H1 (cell line): Measurements from ENCODE around the gene MAP6. TPM values are rescaled to one million over a fixed set of nuclear protein-coding genes. Genes with fewer than 3 reads are reported as not detected.
"Not testable (repeated sequence)": the region's sequence is repeated elsewhere in the genome, so short reads cannot be mapped to it uniquely, and the experiment has no call there.

Source experiments
- CTCF ChIA-PET: fragments of 300-600 bp; sonication (Branson Sonifier 250); formaldehyde crosslinking; loops from one replicate; lab custom pipeline; 2021; ENCODE audit not compliant: partially characterized antibody; lab: Charles Lee
- POLR2A ChIA-PET: fragments of 300-600 bp; sonication (Branson Sonifier 250); formaldehyde crosslinking; loops from one replicate; lab custom pipeline; 2021; ENCODE audit warnings: inconsistent platforms; ENCODE audit not compliant: partially characterized antibody; lab: Charles Lee
- DNase-seq, 2 experiments: peaks; one replicate each; pipeline versions ENCODE4 v3.0.0 to v3.0.0-alpha.2; 2010 to 2022; ENCODE audit warnings: low spot score in 2 of 2, low read depth in 1 of 2, mixed read lengths in 1 of 2
- FAIRE-seq: peaks from 2 replicates; lab custom pipeline; 2011; peaks lifted over from hg19 to GRCh38; lab: Jason Lieb, UNC
- H2AFZ ChIP-seq: 2 replicates; pipeline ENCODE4 v1.8.1; 2012; ENCODE audit warnings: low read length, inconsistent platforms
- H2AK5ac ChIP-seq: 2 replicates; pipeline ENCODE4 v1.6.1; 2013; ENCODE audit warnings: low read depth, low read length
- H2BK120ac ChIP-seq: replicated peaks from 2 replicates; pipeline ENCODE3; 2013; ENCODE audit warnings: low read depth, low read length, inconsistent platforms
- H2BK12ac ChIP-seq: 2 replicates; pipeline ENCODE4 v1.6.1; 2013; ENCODE audit warnings: low read depth, low read length
- H2BK15ac ChIP-seq: 2 replicates; pipeline ENCODE4 v1.6.1; 2013; ENCODE audit warnings: low read length
- H2BK20ac ChIP-seq: 2 replicates; pipeline ENCODE4 v1.6.1; 2013; ENCODE audit warnings: low read length
- H2BK5ac ChIP-seq: 2 replicates; pipeline ENCODE4 v1.6.1; 2013; ENCODE audit warnings: low read depth, low read length
- H3K14ac ChIP-seq: 2 replicates; pipeline ENCODE4 v1.6.1; 2013; ENCODE audit warnings: inconsistent platforms; ENCODE audit not compliant: insufficient read length
- H3K18ac ChIP-seq: 2 replicates; pipeline ENCODE4 v1.6.1; 2013; ENCODE audit warnings: low read length; ENCODE audit errors: extremely low read depth
- H3K23ac ChIP-seq: 2 replicates; pipeline ENCODE4 v1.6.1; 2013; ENCODE audit warnings: inconsistent platforms; ENCODE audit not compliant: insufficient read length
- H3K23me2 ChIP-seq: 2 replicates; pipeline ENCODE4 v1.6.1; 2013; ENCODE audit warnings: low read depth, low read length
- H3K27ac ChIP-seq: 2 replicates; pipeline ENCODE4 v1.6.1; 2011; ENCODE audit warnings: low read depth, low read length, inconsistent platforms
- H3K27me3 ChIP-seq, 4 experiments: replicated peaks in 1 of 4; 1 replicate in 1 of 4; 2 replicates in 3 of 4; pipeline versions ENCODE4 v1.6.1 to v1.8.1; 2011 to 2013; ENCODE audit warnings: low read length in 3 of 4, mild to moderate bottlenecking in 3 of 4, inconsistent platforms in 2 of 4, mixed read lengths in 2 of 4, moderate library complexity in 1 of 4; ENCODE audit not compliant: control insufficient read depth in 3 of 4, insufficient read depth in 3 of 4; ENCODE audit errors: extremely low read depth in 1 of 4
- H3K36me3 ChIP-seq, 4 experiments: 2 replicates each; pipeline versions ENCODE4 v1.6.1 to v1.8.1; 2011 to 2013; ENCODE audit warnings: mild to moderate bottlenecking in 4 of 4, low read length in 3 of 4, moderate library complexity in 2 of 4, control low read depth in 1 of 4, inconsistent platforms in 1 of 4; ENCODE audit not compliant: insufficient read depth in 4 of 4, control insufficient read depth in 2 of 4
- H3K4ac ChIP-seq: replicated peaks from 2 replicates; pipeline ENCODE3; 2013; ENCODE audit warnings: low read length, low read depth, mixed read lengths, inconsistent platforms; ENCODE audit not compliant: insufficient read length
- H3K4me1 ChIP-seq, 4 experiments: replicated peaks in 1 of 4; 1 replicate in 1 of 4; 2 replicates in 3 of 4; pipeline versions ENCODE4 v1.6.1 to v1.8.1; 2011 to 2013; ENCODE audit warnings: low read length in 3 of 4, inconsistent platforms in 2 of 4, mixed read lengths in 1 of 4; ENCODE audit not compliant: insufficient read depth in 4 of 4, control insufficient read depth in 3 of 4
- H3K4me2 ChIP-seq, 2 experiments: 2 replicates each; pipeline versions ENCODE4 v1.6.1 to v1.8.1; 2011 to 2013; ENCODE audit warnings: low read depth in 2 of 2, low read length in 2 of 2, control low read depth in 1 of 2, inconsistent platforms in 1 of 2, mild to moderate bottlenecking in 1 of 2; ENCODE audit not compliant: insufficient read depth in 1 of 2
- H3K4me3 ChIP-seq, 4 experiments: fragments of 200-600, 300-600 bp in 1 of 4; sonication (generic), shearing (Covaris generic), sonication (Bioruptor Twin) in 1 of 4; 2 replicates each; pipeline versions ENCODE4 v1.5.1 to v1.8.1; 2011 to 2016; ENCODE audit warnings: low read length in 4 of 4, low read depth in 3 of 4, control low read depth in 2 of 4, inconsistent platforms in 2 of 4, mild to moderate bottlenecking in 2 of 4, mixed read lengths in 1 of 4, moderate library complexity in 1 of 4; ENCODE audit not compliant: insufficient read depth in 2 of 4; ENCODE audit errors: extremely low read depth in 1 of 4
- H3K56ac ChIP-seq: replicated peaks from 2 replicates; pipeline ENCODE3; 2013; ENCODE audit warnings: low read depth, mild to moderate bottlenecking, mixed read lengths, low read length, inconsistent platforms; ENCODE audit not compliant: insufficient read length
- H3K79me1 ChIP-seq: 2 replicates; pipeline ENCODE4 v1.6.1; 2013; ENCODE audit warnings: low read depth, low read length, control low read depth
- H3K79me2 ChIP-seq, 2 experiments: 2 replicates each; pipeline versions ENCODE4 v1.6.1 to v1.8.1; 2012 to 2013; ENCODE audit warnings: low read length in 2 of 2, mild to moderate bottlenecking in 2 of 2, inconsistent platforms in 1 of 2; ENCODE audit not compliant: insufficient read depth in 2 of 2, control insufficient read depth in 1 of 2
- H3K9ac ChIP-seq, 4 experiments: replicated peaks in 1 of 4; 1 replicate in 1 of 4; 2 replicates in 3 of 4; pipeline versions ENCODE4 v1.6.1 to v1.8.1; 2011 to 2013; ENCODE audit warnings: low read depth in 3 of 4, low read length in 3 of 4, control low read depth in 2 of 4, mild to moderate bottlenecking in 2 of 4, moderate library complexity in 2 of 4, inconsistent platforms in 1 of 4; ENCODE audit errors: extremely low read depth in 1 of 4
- H3K9me3 ChIP-seq, 2 experiments: 2 replicates each; pipeline versions ENCODE4 v1.6.1 to v1.8.1; 2012 to 2013; ENCODE audit warnings: mild to moderate bottlenecking in 2 of 2, moderate library complexity in 2 of 2, control low read depth in 1 of 2, inconsistent platforms in 1 of 2, low read depth in 1 of 2, low read length in 1 of 2, mixed read lengths in 1 of 2; ENCODE audit not compliant: insufficient read depth in 2 of 2
- H4K20me1 ChIP-seq, 2 experiments: replicated peaks in 1 of 2; 2 replicates each; pipeline versions ENCODE3 to v1.8.1; 2011 to 2013; ENCODE audit warnings: inconsistent platforms in 2 of 2, low read length in 2 of 2, mild to moderate bottlenecking in 1 of 2; ENCODE audit not compliant: insufficient read depth in 2 of 2, control insufficient read depth in 1 of 2
- H4K5ac ChIP-seq: 2 replicates; pipeline ENCODE4 v1.6.1; 2013; ENCODE audit warnings: low read length, low read depth, mixed read lengths, inconsistent platforms; ENCODE audit not compliant: insufficient read length
- H4K8ac ChIP-seq: 2 replicates; pipeline ENCODE4 v1.8.0; 2013; ENCODE audit warnings: mild to moderate bottlenecking, moderate library complexity, low read length, inconsistent platforms; ENCODE audit not compliant: insufficient read depth; ENCODE audit errors: extremely low read depth
- H4K91ac ChIP-seq: replicated peaks from 2 replicates; pipeline ENCODE3; 2013; ENCODE audit warnings: low read length, mixed read lengths, inconsistent platforms; ENCODE audit not compliant: insufficient read length
- WGBS, 2 experiments: shearing (Covaris generic) in 1 of 2; methylation state at CpG; one replicate each; pipeline versions ENCODE4 v1.1.6 to v1.1.7; 2013 to 2015; ENCODE audit warnings: low lambda C conversion rate in 2 of 2, mixed read lengths in 2 of 2, inconsistent platforms in 1 of 2, low coverage in 1 of 2, missing lambda C conversion rate in 1 of 2; ENCODE audit not compliant: insufficient replicate concordance in 2 of 2, insufficient coverage in 1 of 2, insufficient read length in 1 of 2; ENCODE audit errors: extremely low coverage in 1 of 2, missing lambda C conversion rate in 1 of 2; 5-methylcytosine and 5-hydroxymethylcytosine counted together
- polyA plus RNA-seq, 7 experiments: library from polyadenylated mRNA; depleted of rRNA in 3 of 7; stranded (reverse) in 5 of 7; unstranded in 2 of 7; fragments of >200 nt in 5 of 7; fragments of 200-250 nt in 2 of 7; gene quantifications; 1 replicate in 5 of 7; 2 replicates in 1 of 7; 4 replicates in 1 of 7; pipeline versions ENCODE4 v1.2.1 to v1.2.3, GENCODE V29; 2011 to 2013; ENCODE audit warnings: missing spikeins in 2 of 7, mixed read lengths in 2 of 7
- total RNA-seq: library from RNA; stranded (reverse); fragmentation: NEBNext Ultra II Directional; extraction: Animal tissue kit (Norgen Biotek cat#: 25700); gene quantifications from 2 replicates; pipeline ENCODE4 v1.2.1, GENCODE V29; 2021

The MAP6 gene
- total and polyA plus RNA-seq, 2 of the 8 experiments (the other 6 are each of a cell fraction or from before 2014, with no cell fraction given) = 0.54 to 0.89 TPM

DNA sequence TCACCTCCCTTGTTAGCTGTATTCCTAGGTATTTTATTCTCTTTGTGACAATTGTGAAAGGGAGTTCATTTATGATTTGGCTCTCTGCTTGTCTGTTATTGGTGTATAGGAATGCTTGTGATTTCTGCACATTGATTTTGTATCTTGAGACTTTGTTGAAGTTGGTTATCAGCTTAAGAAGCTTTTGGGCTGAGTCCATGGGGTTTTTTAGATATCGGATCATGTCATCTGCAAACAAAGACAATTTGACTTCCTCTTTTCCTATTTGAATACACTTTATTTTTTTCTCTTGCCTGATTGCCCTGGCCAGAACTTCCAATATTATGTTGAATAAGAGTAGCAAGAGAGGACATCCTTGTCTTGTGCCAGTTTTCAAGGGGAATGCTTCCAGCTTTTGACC, 15.0 kb upstream of the MAP6 start:
- H3K4me2 ChIP-seq, H2BK15ac ChIP-seq, H4K8ac ChIP-seq, H2BK12ac ChIP-seq, H2AK5ac ChIP-seq, H3K4me1 ChIP-seq, H2BK120ac ChIP-seq, H2BK20ac ChIP-seq, H3K27ac ChIP-seq, H4K20me1 ChIP-seq, H3K4ac ChIP-seq, H4K5ac ChIP-seq, H3K18ac ChIP-seq, H3K4me3 ChIP-seq, H3K36me3 ChIP-seq, H3K79me2 ChIP-seq, H3K9ac ChIP-seq, H3K79me1 ChIP-seq, DNase-seq, H3K14ac ChIP-seq, POLR2A ChIA-PET, H3K56ac ChIP-seq, FAIRE-seq, H2AFZ ChIP-seq, H3K27me3 ChIP-seq, H3K23ac ChIP-seq, H3K9me3 ChIP-seq, H4K91ac ChIP-seq, H2BK5ac ChIP-seq, H3K23me2 ChIP-seq: not testable (repeated sequence)
- 82% methylated on average over 1 of the region's 1 CpG; no CpG with 5 or more reads in 1 of the 2 experiments for WGBS, 2 experiments
- CTCF ChIA-PET = interaction anchor here (0.7 to 1.4 kb wide), 3 partner anchors 22 to 442 kb away, joined by 3 read pairs; no protein-coding TSS in a partner anchor
